ENCODE measurements around the gene MORN2.
"Not testable (repeated sequence)": the region's sequence is repeated elsewhere in the genome, so short reads cannot be mapped to it uniquely, and the experiment has no call there.

MORN2 gene

GRCh38 chr2:38875576-38876367 is at the start of gene MORN2, which contains the start of gene DHX57:
Gene MORN2 (plus strand): TSS chr2:38875976.
Gene DHX57 (minus strand): TSS chr2:38875934. CDS start chr2:38868405, 7,529 bp downstream.
- TF ChIP-seq, protein P1, sequence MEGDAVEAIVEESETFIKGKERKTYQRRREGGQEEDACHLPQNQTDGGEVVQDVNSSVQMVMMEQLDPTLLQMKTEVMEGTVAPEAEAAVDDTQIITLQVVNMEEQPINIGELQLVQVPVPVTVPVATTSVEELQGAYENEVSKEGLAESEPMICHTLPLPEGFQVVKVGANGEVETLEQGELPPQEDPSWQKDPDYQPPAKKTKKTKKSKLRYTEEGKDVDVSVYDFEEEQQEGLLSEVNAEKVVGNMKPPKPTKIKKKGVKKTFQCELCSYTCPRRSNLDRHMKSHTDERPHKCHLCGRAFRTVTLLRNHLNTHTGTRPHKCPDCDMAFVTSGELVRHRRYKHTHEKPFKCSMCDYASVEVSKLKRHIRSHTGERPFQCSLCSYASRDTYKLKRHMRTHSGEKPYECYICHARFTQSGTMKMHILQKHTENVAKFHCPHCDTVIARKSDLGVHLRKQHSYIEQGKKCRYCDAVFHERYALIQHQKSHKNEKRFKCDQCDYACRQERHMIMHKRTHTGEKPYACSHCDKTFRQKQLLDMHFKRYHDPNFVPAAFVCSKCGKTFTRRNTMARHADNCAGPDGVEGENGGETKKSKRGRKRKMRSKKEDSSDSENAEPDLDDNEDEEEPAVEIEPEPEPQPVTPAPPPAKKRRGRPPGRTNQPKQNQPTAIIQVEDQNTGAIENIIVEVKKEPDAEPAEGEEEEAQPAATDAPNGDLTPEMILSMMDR (IDR thresholded peaks at IDR 0.05; ENCODE audit: insufficient read depth, low read depth, low read length, missing control alignments) = no peak
- peak; percentile 86 for DNase-seq (ENCODE audit: low read depth)
- peak within 1 kb of the TSS; percentile 97 for H3K4me3 ChIP-seq (ENCODE audit: low read length)

DNA sequence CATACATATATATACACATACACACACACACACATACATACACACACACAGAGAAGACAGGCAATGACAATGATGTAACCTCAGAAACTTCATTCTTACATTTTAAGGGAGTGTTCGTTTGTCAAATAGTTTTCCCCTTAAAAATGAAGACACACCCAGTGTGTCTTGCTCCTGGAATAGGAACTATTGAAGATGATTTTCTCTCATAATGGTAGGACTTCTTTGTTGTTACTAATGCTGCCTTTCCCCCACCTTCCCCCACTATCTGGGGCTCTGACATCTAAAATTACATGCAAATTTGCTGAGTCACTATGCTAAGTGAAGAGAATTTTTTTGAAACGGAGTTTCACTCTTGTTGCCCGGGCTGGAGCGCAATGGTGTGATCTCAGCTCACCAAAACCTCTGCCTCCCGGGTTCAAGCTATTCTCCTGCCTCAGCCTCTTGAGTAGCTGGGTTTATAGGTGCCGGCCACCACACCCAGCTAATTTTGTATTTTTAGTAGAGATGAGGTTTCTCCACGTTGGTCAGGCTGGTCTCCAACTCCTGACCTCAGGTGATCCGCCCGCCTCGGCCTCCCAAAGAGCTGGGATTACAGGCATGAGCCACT is 48.1 kb upstream of the MORN2 start:
- H3K4me3 ChIP-seq (ENCODE audit: low read length) = not testable (repeated sequence)
- DNase-seq (ENCODE audit: low read depth) = peak; percentile 72

- no peak for DNase-seq (ENCODE audit: low read depth)
Observed at GRCh38 chr2:38828460-38828859, 47.3 kb upstream of the MORN2 start.

GRCh38 chr2:38829971-38830370 is 45.8 kb upstream of the MORN2 start:
- no peak for DNase-seq (ENCODE audit: low read depth)
- H3K4me3 ChIP-seq (ENCODE audit: low read length) = no peak overlapping the region

More at GRCh38 chr2:38828460-38828859, 47.3 kb upstream of the MORN2 start:
- TF ChIP-seq, protein P1 (IDR thresholded peaks at IDR 0.05; ENCODE audit: insufficient read depth, low read depth, low read length, missing control alignments) = no peak
- no peak overlapping the region for H3K4me3 ChIP-seq (ENCODE audit: low read length)

GRCh38 chr2:38830526-38831159 is 45.1 kb upstream of the MORN2 start:
- H3K4me3 ChIP-seq (ENCODE audit: low read length) = no peak overlapping the region
- no peak for DNase-seq (ENCODE audit: low read depth)
- TF ChIP-seq, protein P1 (IDR thresholded peaks at IDR 0.05; ENCODE audit: insufficient read depth, low read depth, low read length, missing control alignments) = no peak

More at GRCh38 chr2:38829971-38830370, 45.8 kb upstream of the MORN2 start:
- TF ChIP-seq, protein P1 (IDR thresholded peaks at IDR 0.05; ENCODE audit: insufficient read depth, low read depth, low read length, missing control alignments) = no peak

DNA sequence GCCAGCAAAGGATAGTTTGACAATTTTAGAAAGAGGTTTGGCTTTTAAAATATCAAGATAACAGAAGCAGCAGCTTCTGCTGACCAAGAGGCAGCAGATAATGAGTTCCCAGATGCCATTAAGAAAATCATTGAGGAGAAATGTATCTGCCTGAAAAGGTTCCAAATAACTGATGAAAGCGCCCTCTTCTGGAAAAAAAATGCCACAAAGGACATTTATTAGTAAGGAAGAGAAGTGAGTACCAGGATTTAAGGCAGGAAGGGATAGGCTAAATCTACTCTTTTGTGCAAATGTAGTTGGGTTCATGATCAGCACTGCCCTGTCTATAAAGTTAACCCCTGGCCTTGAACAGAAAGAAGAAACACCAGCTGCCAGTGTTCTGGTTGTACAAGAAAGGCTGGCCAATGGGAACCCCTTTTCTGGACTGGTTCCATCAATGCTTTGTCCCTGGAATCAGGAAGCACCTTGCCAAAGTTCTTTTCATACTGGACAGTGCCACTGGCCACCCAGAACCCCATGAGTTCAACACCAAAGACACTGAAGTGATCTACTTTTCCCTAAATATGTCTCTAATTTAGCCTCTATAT is 40.7 kb upstream of the MORN2 start:
- peak; percentile 36 for DNase-seq (ENCODE audit: low read depth)
- TF ChIP-seq, protein P1 (IDR thresholded peaks at IDR 0.05; ENCODE audit: insufficient read depth, low read depth, low read length, missing control alignments) = peak; percentile 44
- no peak overlapping the region for H3K4me3 ChIP-seq (ENCODE audit: low read length)

DNA sequence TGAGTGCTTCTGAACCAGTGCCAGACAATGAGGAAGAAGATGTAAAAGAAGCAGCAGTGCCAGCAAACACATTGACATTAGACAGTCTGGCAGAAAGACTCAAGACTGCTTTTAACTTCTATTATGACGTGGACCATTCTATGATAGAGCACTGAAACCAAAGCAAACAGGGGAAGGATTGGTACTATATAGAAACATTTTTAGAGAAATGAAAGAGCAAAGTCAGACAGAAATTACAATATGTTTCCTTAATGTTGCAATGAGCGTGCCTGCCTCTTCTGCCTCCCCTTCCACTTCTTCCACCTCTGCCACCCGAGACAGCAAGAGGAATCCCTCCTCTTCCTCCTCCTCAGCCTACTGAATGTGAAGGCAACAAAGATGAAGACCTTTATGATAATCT is 39.8 kb upstream of the MORN2 start:
- TF ChIP-seq, protein P1 (IDR thresholded peaks at IDR 0.05; ENCODE audit: insufficient read depth, low read depth, low read length, missing control alignments) = no peak
- no peak overlapping the region for H3K4me3 ChIP-seq (ENCODE audit: low read length)
- DNase-seq (ENCODE audit: low read depth) = no peak
